H9 (cell line): Measurements from ENCODE around the gene MXRA7. TPM values are rescaled to one million over a fixed set of nuclear protein-coding genes. Genes with fewer than 3 reads are reported as not detected.

Experiments
- DNase-seq: peaks from one replicate; pipeline ENCODE4 v3.0.0-alpha.2; 2017
- H2AFZ ChIP-seq: one replicate; pipeline ENCODE4 v1.6.1; 2013; ENCODE audit warnings: mild to moderate bottlenecking, low read length, control low read depth, moderate library complexity
- H2AK5ac ChIP-seq: 2 replicates; pipeline ENCODE4 v1.6.1; 2013; ENCODE audit warnings: low read length, control low read depth, mixed read lengths; ENCODE audit not compliant: insufficient read length
- H2BK120ac ChIP-seq: one replicate; pipeline ENCODE4 v1.6.1; 2013; ENCODE audit warnings: low read depth, mild to moderate bottlenecking, low read length, control low read depth, inconsistent platforms; ENCODE audit not compliant: poor library complexity, severe bottlenecking
- H2BK12ac ChIP-seq: 2 replicates; pipeline ENCODE4 v1.6.1; 2013; ENCODE audit warnings: low read length, control low read depth, mixed read lengths, low read depth; ENCODE audit not compliant: insufficient read length
- H2BK15ac ChIP-seq: 2 replicates; pipeline ENCODE4 v1.6.1; 2013; ENCODE audit warnings: low read depth, low read length, control low read depth
- H2BK20ac ChIP-seq: one replicate; pipeline ENCODE4 v1.6.1; 2013; ENCODE audit warnings: low read depth, mild to moderate bottlenecking, low read length, control low read depth, inconsistent platforms; ENCODE audit not compliant: poor library complexity, severe bottlenecking
- H2BK5ac ChIP-seq: 2 replicates; pipeline ENCODE4 v1.6.1; 2013; ENCODE audit warnings: low read length, control low read depth, mixed read lengths; ENCODE audit not compliant: insufficient read length
- H3K14ac ChIP-seq: 2 replicates; pipeline ENCODE4 v1.6.1; 2013; ENCODE audit warnings: low read length, control low read depth; ENCODE audit not compliant: insufficient read depth
- H3K18ac ChIP-seq: 2 replicates; pipeline ENCODE4 v1.6.1; 2013; ENCODE audit warnings: low read depth, mild to moderate bottlenecking, mixed read lengths, low read length, control low read depth; ENCODE audit not compliant: insufficient read length
- H3K23ac ChIP-seq: 2 replicates; pipeline ENCODE4 v1.6.1; 2013; ENCODE audit warnings: low read length, control low read depth, mixed read lengths, low read depth; ENCODE audit not compliant: insufficient read length
- H3K23me2 ChIP-seq: 2 replicates; pipeline ENCODE4 v1.6.1; 2013; ENCODE audit warnings: low read depth, mild to moderate bottlenecking, mixed read lengths, low read length, control low read depth; ENCODE audit not compliant: insufficient read length, poor library complexity, severe bottlenecking
- H3K27ac ChIP-seq: 2 replicates; pipeline ENCODE4 v1.5.1; 2013; ENCODE audit warnings: low read length, control low read depth, mixed read lengths, low read depth; ENCODE audit not compliant: insufficient read length
- H3K27me3 ChIP-seq: 2 replicates; pipeline ENCODE4 v1.6.1; 2013; ENCODE audit warnings: low read length, control low read depth, inconsistent platforms; ENCODE audit not compliant: insufficient read depth
- H3K4ac ChIP-seq: 2 replicates; pipeline ENCODE4 v1.6.1; 2013; ENCODE audit warnings: low read depth, mild to moderate bottlenecking, control low read depth, inconsistent platforms, low read length, moderate library complexity
- H3K4me1 ChIP-seq: 2 replicates; pipeline ENCODE4 v1.6.1; 2013; ENCODE audit warnings: low read length, control low read depth, inconsistent platforms; ENCODE audit not compliant: insufficient read depth
- H3K4me2 ChIP-seq: 2 replicates; pipeline ENCODE4 v1.6.1; 2013; ENCODE audit warnings: low read length, control low read depth, mixed read lengths; ENCODE audit not compliant: insufficient read length, insufficient read depth
- H3K56ac ChIP-seq: 2 replicates; pipeline ENCODE4 v1.6.1; 2013; ENCODE audit warnings: low read depth, mild to moderate bottlenecking, mixed read lengths, low read length, control low read depth; ENCODE audit not compliant: insufficient read length
- H3K79me1 ChIP-seq: 2 replicates; pipeline ENCODE4 v1.6.1; 2013; ENCODE audit warnings: low read depth, mild to moderate bottlenecking, moderate library complexity, low read length, control low read depth, inconsistent platforms; ENCODE audit not compliant: insufficient read depth, poor library complexity, severe bottlenecking
- H3K79me2 ChIP-seq: 2 replicates; pipeline ENCODE4 v1.6.1; 2013; ENCODE audit warnings: low read length, control low read depth, inconsistent platforms; ENCODE audit not compliant: insufficient read depth
- H3K9ac ChIP-seq: 2 replicates; pipeline ENCODE4 v1.6.1; 2013; ENCODE audit warnings: low read length, control low read depth, mixed read lengths; ENCODE audit not compliant: insufficient read length; ENCODE audit errors: extremely low read depth
- H3K9me3 ChIP-seq: one replicate; pipeline ENCODE4 v1.6.1; 2013; ENCODE audit warnings: low read depth, low read length, inconsistent platforms; ENCODE audit not compliant: control insufficient read depth
- H3T11ph ChIP-seq: one replicate; pipeline ENCODE4 v1.6.1; 2013; ENCODE audit warnings: mild to moderate bottlenecking, low read length, control low read depth, inconsistent platforms
- H4K20me1 ChIP-seq: one replicate; pipeline ENCODE4 v1.6.1; 2013; ENCODE audit not compliant: control insufficient read depth, insufficient read length, insufficient read depth
- H4K5ac ChIP-seq: 2 replicates; pipeline ENCODE4 v1.6.1; 2013; ENCODE audit warnings: low read depth, mild to moderate bottlenecking, mixed read lengths, low read length, control low read depth; ENCODE audit not compliant: insufficient read length
- H4K8ac ChIP-seq: replicated peaks from 2 replicates; pipeline ENCODE4 v1.6.1; 2013; ENCODE audit warnings: low read length, control low read depth, mixed read lengths, low read depth; ENCODE audit not compliant: insufficient read length
- H4K91ac ChIP-seq: 2 replicates; pipeline ENCODE4 v1.6.1; 2013; ENCODE audit warnings: low read depth, mild to moderate bottlenecking, moderate library complexity, mixed read lengths, low read length, control low read depth; ENCODE audit not compliant: insufficient read length
- H3K27ac Mint-ChIP-seq, 3 experiments: 2 replicates in 2 of 3; 3 replicates in 1 of 3; pipeline ENCODE4 v1.8.0; 2020 to 2021; ENCODE audit warnings: mixed read lengths in 3 of 3, mild to moderate bottlenecking in 1 of 3, moderate library complexity in 1 of 3
- H3K27me3 Mint-ChIP-seq: 2 replicates; pipeline ENCODE4 v1.8.0; 2021; ENCODE audit warnings: low read depth, mild to moderate bottlenecking, moderate library complexity, mixed read lengths
- H3K36me3 Mint-ChIP-seq, 3 experiments: 2 replicates in 2 of 3; 3 replicates in 1 of 3; pipeline ENCODE4 v1.8.0; 2020 to 2021; ENCODE audit warnings: low read depth in 3 of 3, mixed read lengths in 3 of 3; ENCODE audit not compliant: insufficient read depth in 1 of 3
- H3K4me1 Mint-ChIP-seq, 2 experiments: 2 replicates each; pipeline ENCODE4 v1.8.0; 2020; ENCODE audit warnings: mixed read lengths in 2 of 2
- H3K4me3 Mint-ChIP-seq, 2 experiments: 2 replicates in 1 of 2; 3 replicates in 1 of 2; pipeline ENCODE4 v1.8.0; 2020 to 2021; ENCODE audit warnings: mild to moderate bottlenecking in 2 of 2, mixed read lengths in 2 of 2, moderate library complexity in 1 of 2
- H3K9me3 Mint-ChIP-seq, 2 experiments: 2 replicates in 1 of 2; 3 replicates in 1 of 2; pipeline ENCODE4 v1.8.0; 2020; ENCODE audit warnings: mild to moderate bottlenecking in 2 of 2, mixed read lengths in 2 of 2, moderate library complexity in 1 of 2
- WGBS: extraction: QIAGEN DNeasy Blood & Tissue Kit; methylation state at CpG from one replicate; pipeline ENCODE4 v1.1.7; 2013; ENCODE audit warnings: missing lambda C conversion rate, low lambda C conversion rate, mixed read lengths; ENCODE audit not compliant: insufficient read length; ENCODE audit errors: extremely low coverage; 5-methylcytosine and 5-hydroxymethylcytosine counted together
- total RNA-seq: library from RNA; stranded (reverse); gene quantifications from 2 replicates; pipeline ENCODE4 v1.2.1, GENCODE V29; 2021
- TF ChIP-seq, protein P1 (sequence below): fragments of 200-600 bp; sonication (generic); conservative IDR thresholded peaks from 3 replicates; pipeline ENCODE4 v1.8.0; 2021; ENCODE audit warnings: antibody characterized with exemption, mild to moderate bottlenecking

The MXRA7 gene
- total RNA-seq, 1 experiment from 2014 or later: 28.2 TPM

DNA sequence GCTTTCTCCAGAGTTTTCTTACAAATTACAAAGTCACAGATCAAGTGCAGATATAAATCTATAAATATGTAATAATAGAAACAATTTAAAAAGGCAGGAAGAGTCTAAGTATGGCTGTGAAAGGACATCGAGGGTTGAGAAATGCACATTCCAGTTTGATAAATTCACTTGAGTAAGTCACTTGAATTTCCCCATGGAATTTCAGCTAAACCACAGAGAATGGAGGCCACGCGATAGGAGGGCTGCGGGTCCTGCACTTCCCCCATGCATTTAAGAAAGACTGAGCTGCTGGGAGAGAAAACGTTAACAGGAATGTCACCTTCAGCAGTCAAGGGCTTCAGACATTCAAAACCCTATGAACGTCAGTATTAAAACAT is 6.1 kb upstream of the MXRA7 start:
- H3K27ac ChIP-seq: no peak overlapping the region
- no peaks in the 10 kb centered on the region for H3K23me2 ChIP-seq
- no peak overlapping the region for H2BK15ac ChIP-seq

More for the DNA sequence above, 6.1 kb upstream of the MXRA7 start:
- H3K4ac ChIP-seq: no peak overlapping the region
- no peak overlapping the region for H3K18ac ChIP-seq
- Mint-ChIP-seq H3K9me3 (no peaks in the 10 kb centered on the region), H3K27ac (no peak overlapping the region), H3K27me3 (no peaks in the 10 kb centered on the region), H3K36me3 (peaks cover 22 to 62% (median 62%) of the 10 kb centered on the region in 3 experiments; a peak in 6 of 7 replicates), H3K4me3 (no peak overlapping the region), H3K4me1 (peaks cover 0 to 3% of the 10 kb centered on the region in 2 experiments; a peak in 1 of 4 replicates)
- no peak overlapping the region for H2AFZ ChIP-seq
- H3K79me1 ChIP-seq: no peaks in the 10 kb centered on the region
- no peaks in the 10 kb centered on the region for H3K27me3 ChIP-seq
- DNase-seq: no peak
- no peak overlapping the region for H2BK20ac ChIP-seq
- no peaks in the 10 kb centered on the region for H3K4me1 ChIP-seq
- H3K14ac ChIP-seq: no peak overlapping the region
- H4K91ac ChIP-seq: no peak overlapping the region
- TF ChIP-seq, protein P1, sequence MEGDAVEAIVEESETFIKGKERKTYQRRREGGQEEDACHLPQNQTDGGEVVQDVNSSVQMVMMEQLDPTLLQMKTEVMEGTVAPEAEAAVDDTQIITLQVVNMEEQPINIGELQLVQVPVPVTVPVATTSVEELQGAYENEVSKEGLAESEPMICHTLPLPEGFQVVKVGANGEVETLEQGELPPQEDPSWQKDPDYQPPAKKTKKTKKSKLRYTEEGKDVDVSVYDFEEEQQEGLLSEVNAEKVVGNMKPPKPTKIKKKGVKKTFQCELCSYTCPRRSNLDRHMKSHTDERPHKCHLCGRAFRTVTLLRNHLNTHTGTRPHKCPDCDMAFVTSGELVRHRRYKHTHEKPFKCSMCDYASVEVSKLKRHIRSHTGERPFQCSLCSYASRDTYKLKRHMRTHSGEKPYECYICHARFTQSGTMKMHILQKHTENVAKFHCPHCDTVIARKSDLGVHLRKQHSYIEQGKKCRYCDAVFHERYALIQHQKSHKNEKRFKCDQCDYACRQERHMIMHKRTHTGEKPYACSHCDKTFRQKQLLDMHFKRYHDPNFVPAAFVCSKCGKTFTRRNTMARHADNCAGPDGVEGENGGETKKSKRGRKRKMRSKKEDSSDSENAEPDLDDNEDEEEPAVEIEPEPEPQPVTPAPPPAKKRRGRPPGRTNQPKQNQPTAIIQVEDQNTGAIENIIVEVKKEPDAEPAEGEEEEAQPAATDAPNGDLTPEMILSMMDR: no peak
- no peak overlapping the region for H3K9ac ChIP-seq
- no peak overlapping the region for H2BK5ac ChIP-seq
- no CpG with 5 or more reads among the region's 6 CpGs for WGBS
- H3K23ac ChIP-seq: no peak overlapping the region
- no peak overlapping the region for H2BK12ac ChIP-seq
- no peak overlapping the region for H2AK5ac ChIP-seq
- no peaks in the 10 kb centered on the region for H3K79me2 ChIP-seq
- H3K56ac ChIP-seq: no peak overlapping the region
- H4K8ac ChIP-seq: no peak overlapping the region
- no peak overlapping the region for H2BK120ac ChIP-seq
- no peaks in the 10 kb centered on the region for H3K9me3 ChIP-seq
- H3T11ph ChIP-seq: no peak overlapping the region
- no peak overlapping the region for H3K4me2 ChIP-seq
- no peaks in the 10 kb centered on the region for H4K20me1 ChIP-seq
- no peak overlapping the region for H4K5ac ChIP-seq
